Loucy (cell line): ENCODE data around the gene RASSF5.
A peak's percentile ranks its signal among the peaks of the same experiment; 100 is the strongest.

Experiments
- H2AFZ ChIP-seq: fragments of 200-600 bp; sonication (generic); 2 replicates; pipeline ENCODE4 v1.6.0; 2016; ENCODE audit warnings: antibody characterized with exemption, mild to moderate bottlenecking, low read length, moderate library complexity
- H3F3A ChIP-seq: fragments of 200-600 bp; 2 replicates; pipeline ENCODE4 v1.6.0; 2016; ENCODE audit warnings: antibody characterized with exemption, low read depth, mild to moderate bottlenecking
- H3K27me3 ChIP-seq: fragments of 200-600 bp; sonication (generic); 2 replicates; pipeline ENCODE4 v1.6.1; 2014; ENCODE audit warnings: low read length, mild to moderate bottlenecking; ENCODE audit not compliant: insufficient read depth, poor library complexity, severe bottlenecking
- H3K36me3 ChIP-seq: fragments of 200-600 bp; sonication (generic); 2 replicates; pipeline ENCODE4 v1.6.1; 2016; ENCODE audit warnings: low read length; ENCODE audit not compliant: insufficient read depth
- H3K4me1 ChIP-seq: fragments of 200-600 bp; sonication (generic); 2 replicates; pipeline ENCODE4 v1.5.1; 2014; ENCODE audit warnings: low read length, mild to moderate bottlenecking; ENCODE audit not compliant: insufficient read depth, poor library complexity, severe bottlenecking
- H3K4me2 ChIP-seq: fragments of 200-600 bp; sonication (generic); 2 replicates; pipeline ENCODE4 v1.6.0; 2014; ENCODE audit warnings: antibody characterized with exemption, low read length, low read depth, mild to moderate bottlenecking; ENCODE audit not compliant: poor library complexity, severe bottlenecking
- H3K4me3 ChIP-seq: fragments of 200-600 bp; sonication (generic); 2 replicates; pipeline ENCODE4 v1.5.1; 2014; ENCODE audit warnings: low read length, mild to moderate bottlenecking, mixed read lengths; ENCODE audit not compliant: poor library complexity, severe bottlenecking
- H3K79me2 ChIP-seq: fragments of 200-600 bp; sonication (generic); 2 replicates; pipeline ENCODE4 v1.6.1; 2014; ENCODE audit warnings: low read length; ENCODE audit not compliant: insufficient read depth
- H3K9ac ChIP-seq: fragments of 200-600 bp; sonication (generic); 2 replicates; pipeline ENCODE4 v1.6.0; 2014; ENCODE audit warnings: mild to moderate bottlenecking, low read depth, low read length, moderate library complexity; ENCODE audit not compliant: poor library complexity, severe bottlenecking
- H3K9me2 ChIP-seq: fragments of 200-600 bp; sonication (generic); replicated peaks from 2 replicates; pipeline ENCODE4 v1.6.1; 2016; ENCODE audit warnings: low read depth, low read length, mixed read lengths
- H3K9me3 ChIP-seq: fragments of 200-600 bp; sonication (generic); 2 replicates; pipeline ENCODE4 v1.6.1; 2014; ENCODE audit warnings: mild to moderate bottlenecking, antibody characterized with exemption, low read length, low read depth; ENCODE audit not compliant: insufficient read depth
- H4K20me1 ChIP-seq: fragments of 200-600 bp; sonication (generic); 2 replicates; pipeline ENCODE4 v1.6.0; 2014; ENCODE audit warnings: antibody characterized with exemption, low read length, mild to moderate bottlenecking; ENCODE audit not compliant: insufficient read depth, poor library complexity, severe bottlenecking
- CTCF ChIP-seq: fragments of 200-600 bp; sonication (generic); conservative IDR thresholded peaks from 2 replicates; pipeline ENCODE4 v1.5.1; 2014; ENCODE audit warnings: mild to moderate bottlenecking, antibody characterized with exemption, low read length
- EZH2phosphoT487 ChIP-seq: fragments of 200-600 bp; IDR thresholded peaks from 2 replicates; pipeline ENCODE4 v1.6.1; 2018; ENCODE audit warnings: antibody characterized with exemption, mild to moderate bottlenecking, moderate library complexity, borderline replicate concordance

Gene RASSF5

GRCh38 chr1:206469933-206470691 lies 37.2 kb upstream of the RASSF5 start, which contains the start of gene IKBKE:
IKBKE (plus strand) TSS chr1:206470476; CDS start chr1:206473228, 2,752 bp downstream.
- H3K4me3 ChIP-seq, result peak within 1 kb of the TSS; percentile 89
- no peaks in the 10 kb centered on the region for H3K27me3 ChIP-seq
- H3K79me2 ChIP-seq, result peaks cover 33% of the 10 kb centered on the region
- H3F3A ChIP-seq, result no peaks in the 10 kb centered on the region
- peaks cover 12% of the 10 kb centered on the region; the same call in 1 of the 2 replicates for H3K36me3 ChIP-seq
- no peaks in the 10 kb centered on the region for H3K9me3 ChIP-seq
- H4K20me1 ChIP-seq, result peaks cover 16% of the 10 kb centered on the region
- peak within 1 kb of the TSS; percentile 94 for H3K4me2 ChIP-seq
- H2AFZ ChIP-seq, result peak within 1 kb of the TSS; percentile 91
- H3K9me2 ChIP-seq, result no peaks in the 10 kb centered on the region
- peaks cover 65% of the 10 kb centered on the region for H3K4me1 ChIP-seq
- peak; percentile 41 for TF ChIP-seq CTCF
- no peak for TF ChIP-seq EZH2phosphoT487
- H3K9ac ChIP-seq, result peak within 1 kb of the TSS; percentile 84

GRCh38 chr1:206470692-206471414 lies 36.5 kb upstream of the RASSF5 start:
- H2AFZ ChIP-seq, result peak overlapping the region; percentile 88
- H3K4me1 ChIP-seq, result peaks cover 64% of the 10 kb centered on the region
- H3K9ac ChIP-seq, result peak overlapping the region; percentile 84
- no peaks in the 10 kb centered on the region for H3K27me3 ChIP-seq
- H3K4me3 ChIP-seq, result peak overlapping the region; percentile 89
- TF ChIP-seq CTCF, result no peak
- TF ChIP-seq EZH2phosphoT487, result no peak
- H3K9me3 ChIP-seq, result no peaks in the 10 kb centered on the region
- H3K9me2 ChIP-seq, result no peaks in the 10 kb centered on the region
- no peaks in the 10 kb centered on the region for H3F3A ChIP-seq
- H3K36me3 ChIP-seq, result peaks cover 17% of the 10 kb centered on the region; the same call in 1 of the 2 replicates
- peaks cover 16% of the 10 kb centered on the region for H4K20me1 ChIP-seq
- H3K79me2 ChIP-seq, result peaks cover 33% of the 10 kb centered on the region
- H3K4me2 ChIP-seq, result peak overlapping the region; percentile 94

- TF ChIP-seq EZH2phosphoT487 (no peak), CTCF (no peak)
- H3K9me3 ChIP-seq, result no peaks in the 10 kb centered on the region
- H3K9ac ChIP-seq, result peak overlapping the region; percentile 84
- H3K79me2 ChIP-seq, result peaks cover 33% of the 10 kb centered on the region
- H2AFZ ChIP-seq, result no peak overlapping the region
- H3K36me3 ChIP-seq, result peaks cover 22% of the 10 kb centered on the region; the same call in 1 of the 2 replicates
- no peaks in the 10 kb centered on the region for H3F3A ChIP-seq
- H3K27me3 ChIP-seq, result no peaks in the 10 kb centered on the region
- H3K4me3 ChIP-seq, result peak overlapping the region; percentile 89
- no peaks in the 10 kb centered on the region for H3K9me2 ChIP-seq
- peaks cover 16% of the 10 kb centered on the region for H4K20me1 ChIP-seq
- peak overlapping the region; percentile 94 for H3K4me2 ChIP-seq
- H3K4me1 ChIP-seq, result peaks cover 60% of the 10 kb centered on the region
Measured at GRCh38 chr1:206471415-206471801, 35.9 kb upstream of the RASSF5 start.
